NT2/D1 (cell line): ENCODE measurements around the gene MED15.

ENCODE experiments used
- SUZ12 ChIP-seq: IDR thresholded peaks from 2 replicates; pipeline ENCODE4 v1.6.1; 2011; ENCODE audit not compliant: insufficient read length, insufficient read depth; ENCODE audit errors: extremely low read depth
- ZNF274 ChIP-seq: IDR thresholded peaks from 2 replicates; pipeline ENCODE4 v1.6.1; 2011; ENCODE audit warnings: mild to moderate bottlenecking, low read depth, low read length

- TF ChIP-seq SUZ12, result no peak
- no peak for TF ChIP-seq ZNF274
Observed at GRCh38 chr22:20588843-20589581, 81.6 kb downstream of the MED15 start.
